Right lobe of liver (tissue), 6 donors: ENCODE data around the gene DDX31. TPM values are rescaled to one million over a fixed set of nuclear protein-coding genes. Genes with fewer than 3 reads are reported as not detected.
"Not testable (repeated sequence)": the region's sequence is repeated elsewhere in the genome, so short reads cannot be mapped to it uniquely, and the experiment has no call there.

ENCODE experiments used
- ATAC-seq, 4 donors: fragments of 200-7000 bp; cut with Tn5 transposase; one replicate each; pipeline ENCODE4 v1.9.1; 2020; ENCODE audit warnings: mild to moderate bottlenecking in 4 of 4, moderate library complexity in 4 of 4
- DNase-seq, 3 donors: peaks; one replicate each; pipeline ENCODE4 v3.0.0-alpha.2; 2020
- H3K27ac ChIP-seq, 3 donors: fragments of 200-600 bp; one replicate each; pipeline ENCODE4 v1.8.0; 2022
- H3K27me3 ChIP-seq, 2 donors: fragments of 200-600 bp; one replicate each; pipeline ENCODE4 v1.8.0; 2022
- H3K36me3 ChIP-seq, 4 donors: fragments of 200-600 bp; sonication (generic) in 1 of 4; one replicate each; pipeline versions ENCODE4 v1.5.1 to v1.8.0; 2017 to 2022; ENCODE audit warnings: control low read depth in 1 of 4
- H3K4me1 ChIP-seq, 4 donors: fragments of 200-600 bp; sonication (generic) in 1 of 4; one replicate each; pipeline versions ENCODE4 v1.5.1 to v1.8.0; 2017 to 2022; ENCODE audit warnings: control low read depth in 1 of 4
- H3K4me3 ChIP-seq, 3 donors: fragments of 200-600 bp; one replicate each; pipeline ENCODE4 v1.8.0; 2022
- H3K9me3 ChIP-seq, 4 donors: fragments of 200-600 bp; sonication (generic) in 1 of 4; one replicate each; pipeline versions ENCODE4 v1.5.1 to v1.8.0; 2017 to 2022; ENCODE audit warnings: control low read depth in 1 of 4
- CTCF ChIP-seq, 4 donors: fragments of 200-600 bp in 3 of 4; fragments of 450-650 bp in 1 of 4; IDR thresholded peaks; one replicate each; pipeline versions ENCODE4 v1.5.1 to v1.8.0; 2016 to 2022; ENCODE audit warnings: antibody characterized with exemption in 4 of 4, mild to moderate bottlenecking in 2 of 4
- POLR2A ChIP-seq: fragments of 450-650 bp; IDR thresholded peaks from one replicate; pipeline ENCODE4 v1.6.1; 2017; ENCODE audit warnings: antibody characterized with exemption, mild to moderate bottlenecking
- WGBS: methylation state at CpG from one replicate; pipeline ENCODE4 v1.1.6; 2018; ENCODE audit warnings: low coverage, low lambda C conversion rate; ENCODE audit not compliant: insufficient coverage; ENCODE audit errors: missing lambda C conversion rate; 5-methylcytosine and 5-hydroxymethylcytosine counted together
- intact Hi-C, 2 donors: fragments of 100-400 bp; cut with DNase I; formaldehyde crosslinking; loops; one replicate each; pipeline versions ENCODE4 v1.11.2 to v1.14.1; 2022
- total RNA-seq, 6 experiments: library from RNA; depleted of rRNA in 2 of 6; stranded (reverse); fragments of >200 nt in 2 of 6; fragmentation: NEBNext Ultra II Directional in 3 of 6; extraction: Animal tissue kit (Norgen Biotek cat#: 25700) in 3 of 6; gene quantifications; one replicate each; pipeline versions ENCODE4 v1.1.0 to v1.2.4, GENCODE V29; 2016 to 2023
- donor health status: DM: no; HTN: yes; CAD: no.
- donor health status: DM: no; HTN: no; CAD: no.
- donor health status: DM: no; HTN: no; CAD: no.
- donor health status: DM: no; HTN: yes; CAD: no.
- donor health status: DM: no; HTN: yes; CAD: no.

The DDX31 gene
- total RNA-seq, 6 experiments from 2014 or later, result 7.1 to 8.7 (median 8.0) TPM

- WGBS, result 23% methylated on average over 7 of the region's 16 CpGs
- Histone ChIP-seq H3K27ac (no peak overlapping the region), H3K4me1 (no peaks in the 10 kb centered on the region), H3K9me3 (no peaks in the 10 kb centered on the region), H3K4me3 (no peak overlapping the region), H3K36me3 (no peaks in the 10 kb centered on the region), H3K27me3 (peaks cover 0 to 19% of the 10 kb centered on the region in 2 donors)
- TF ChIP-seq CTCF (IDR thresholded peaks at IDR 0.05) (peak; percentile 60 to 70 (median 68)), POLR2A (no peak)
- ATAC-seq, result peak; percentile 85 to 96 (median 89)
- intact Hi-C loops, result loop anchor here (5.0 kb wide), 1 partner anchor 68 kb away; no protein-coding TSS in a partner anchor
- peak; percentile 62 to 80 (median 79) for DNase-seq
Observed at GRCh38 chr9:132575005-132575609, 94.7 kb downstream of the DDX31 start.

- Histone ChIP-seq H3K27me3 (no peaks in the 10 kb centered on the region), H3K27ac (no peak overlapping the region), H3K4me3 (no peak overlapping the region), H3K9me3 (no peaks in the 10 kb centered on the region), H3K36me3 (no peaks in the 10 kb centered on the region), H3K4me1 (no peaks in the 10 kb centered on the region)
- DNase-seq, result no peak
- no peak for TF ChIP-seq CTCF (IDR thresholded peaks at IDR 0.05)
- no peak for TF ChIP-seq POLR2A
- no peak for ATAC-seq
- intact Hi-C loops, result no loop called here
- WGBS, result 31% methylated on average over 6 of the region's 8 CpGs
Observed at GRCh38 chr9:132572921-132573320, 96.9 kb downstream of the DDX31 start.

DNA sequence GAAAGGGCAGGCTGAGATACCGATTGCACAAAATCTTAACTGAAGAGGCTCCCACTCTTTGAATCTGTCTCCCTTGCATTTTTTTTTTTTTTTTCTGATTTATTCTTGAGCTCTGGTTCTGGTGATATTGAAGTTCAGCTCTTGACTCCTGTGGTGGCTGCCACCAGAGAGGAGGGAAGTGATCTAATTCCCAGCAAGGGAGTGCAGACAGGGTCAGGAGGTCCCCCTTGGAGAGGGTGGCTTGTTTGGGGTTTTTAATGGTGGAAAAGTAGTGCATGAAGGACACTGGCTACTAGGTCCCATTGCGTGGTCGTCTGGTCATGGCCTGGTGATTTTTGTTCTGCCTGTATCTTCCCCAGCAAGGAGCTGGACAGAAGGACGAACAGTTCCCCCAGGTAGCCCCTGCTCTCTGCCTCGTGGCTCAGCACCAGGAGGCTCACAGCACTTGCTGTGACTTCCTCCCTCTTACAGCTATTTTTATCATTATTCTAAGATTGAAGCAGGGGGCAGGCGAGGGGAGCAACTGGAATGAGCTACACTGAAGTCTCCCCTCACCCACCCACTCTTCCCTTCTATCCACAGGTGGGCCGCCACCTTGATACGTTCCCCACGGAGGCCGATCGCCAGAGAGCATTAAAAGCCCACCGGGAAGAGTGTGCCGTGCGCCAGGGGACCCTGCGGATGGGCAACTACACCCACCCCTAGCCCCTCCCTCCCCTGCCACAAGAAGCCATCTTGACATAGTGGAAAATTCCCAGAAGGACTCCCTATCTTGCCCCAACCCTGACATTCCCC, 97.8 kb downstream of the DDX31 start:
- H3K4me1 ChIP-seq, result no peaks in the 10 kb centered on the region
- H3K27ac ChIP-seq, result no peak overlapping the region
- H3K4me3 ChIP-seq, result no peak overlapping the region
- H3K9me3 ChIP-seq, result no peaks in the 10 kb centered on the region
- H3K36me3 ChIP-seq, result no peaks in the 10 kb centered on the region
- intact Hi-C loops, result no loop called here
- TF ChIP-seq CTCF (IDR thresholded peaks at IDR 0.05), result no peak
- TF ChIP-seq POLR2A, result no peak
- no peak for ATAC-seq
- no peak for DNase-seq
- 84% methylated on average over 8 of the region's 15 CpGs for WGBS
- H3K27me3 ChIP-seq, result no peaks in the 10 kb centered on the region

DNA sequence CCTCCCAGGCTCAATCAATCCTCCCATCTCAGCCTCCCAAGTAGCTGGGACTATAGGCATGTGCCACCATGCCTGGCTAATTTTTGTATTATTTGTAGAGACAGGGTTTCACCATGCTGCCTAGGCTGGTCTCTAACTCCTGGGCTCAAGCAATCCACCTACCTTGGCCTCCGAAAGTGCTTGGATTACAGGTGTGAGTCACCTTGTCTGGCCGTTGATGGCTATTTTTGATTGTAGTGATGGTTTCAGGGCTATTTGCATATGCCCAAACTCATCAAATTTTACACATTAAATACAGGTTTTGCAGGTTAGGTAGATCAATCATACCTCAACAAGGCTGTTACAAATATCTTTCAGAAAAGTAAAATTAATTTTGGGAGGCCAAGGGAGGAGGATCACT, 101.0 kb downstream of the DDX31 start:
- H3K4me3 ChIP-seq, H3K4me1 ChIP-seq, intact Hi-C loops, DNase-seq, H3K9me3 ChIP-seq, H3K27me3 ChIP-seq, H3K36me3 ChIP-seq, H3K27ac ChIP-seq, ATAC-seq: not testable (repeated sequence)
- 25% methylated on average over 1 of the region's 2 CpGs for WGBS

- no peaks in the 10 kb centered on the region for H3K27me3 ChIP-seq
- no peaks in the 10 kb centered on the region for H3K9me3 ChIP-seq
- intact Hi-C loops, result no loop called here
- no peak for DNase-seq
- no peaks in the 10 kb centered on the region for H3K36me3 ChIP-seq
- TF ChIP-seq CTCF (IDR thresholded peaks at IDR 0.05) (no peak), POLR2A (no peak)
- ATAC-seq, result no peak
- WGBS, result 72% methylated on average over 3 of the region's 6 CpGs
- no peaks in the 10 kb centered on the region for H3K4me1 ChIP-seq
- no peak overlapping the region for H3K27ac ChIP-seq
- no peak overlapping the region for H3K4me3 ChIP-seq
Observed at GRCh38 chr9:132564526-132564925, 105.3 kb downstream of the DDX31 start.
